A549 (cell line): ENCODE results near the gene CFAP43. TPM values are rescaled to one million over a fixed set of nuclear protein-coding genes. Genes with fewer than 3 reads are reported as not detected.
A peak's percentile ranks its signal among the peaks of the same experiment; 100 is the strongest.

Experiments used
- BCL3 ChIP-seq: fragments of >200 bp; sonication (Bioruptor Twin); formaldehyde crosslinking; IDR thresholded peaks from 3 replicates; pipeline ENCODE4 v1.6.1; 2016
- BHLHE40 ChIP-seq: IDR thresholded peaks from 2 replicates; pipeline ENCODE4 v1.6.1; 2012; ENCODE audit warnings: low read depth, low read length, inconsistent platforms
- CBX2 ChIP-seq: fragments of 200-600 bp; sonication (generic); IDR thresholded peaks from 2 replicates; pipeline ENCODE4 v1.6.1; 2016; ENCODE audit warnings: low read depth, mild to moderate bottlenecking, borderline replicate concordance
- CBX8 ChIP-seq: fragments of 200-600 bp; sonication (generic); IDR thresholded peaks from 2 replicates; pipeline ENCODE4 v1.6.1; 2016
- EHF ChIP-seq: fragments of 250-450 bp; sonication (Bioruptor Pico); IDR thresholded peaks from 2 replicates; pipeline ENCODE4 v1.5.0; 2020; ENCODE audit warnings: mild to moderate bottlenecking
- ELK1 ChIP-seq: fragments of 150-350 bp; IDR thresholded peaks from 2 replicates; pipeline ENCODE4 v1.6.1; 2014; ENCODE audit warnings: low read depth, mild to moderate bottlenecking, low read length
- EP300 ChIP-seq, 2 experiments: fragments of >200 bp; sonication (Bioruptor Twin); formaldehyde crosslinking; IDR thresholded peaks; 2 replicates in 1 of 2; 3 replicates in 1 of 2; pipeline ENCODE4 v1.6.1; 2016 to 2017
- ESRRA ChIP-seq: fragments of 150-350 bp; IDR thresholded peaks from 2 replicates; pipeline ENCODE4 v1.6.1; 2014; ENCODE audit warnings: mild to moderate bottlenecking, low read length, borderline replicate concordance
- FOSL2 ChIP-seq, 2 experiments: fragments of 450-650 bp in 1 of 2; fragments of >200 bp in 1 of 2; sonication (Bioruptor Twin) in 1 of 2; formaldehyde crosslinking; IDR thresholded peaks; 2 replicates each; pipeline versions ENCODE4 v1.5.0 to v1.6.1; 2016 to 2020; ENCODE audit warnings: mild to moderate bottlenecking in 1 of 2, moderate library complexity in 1 of 2
- FOXS1 ChIP-seq: fragments of 250-450 bp; sonication (Bioruptor Pico); IDR thresholded peaks from 2 replicates; pipeline ENCODE4 v1.5.0; 2020; ENCODE audit warnings: mild to moderate bottlenecking, moderate library complexity
- HDAC2 ChIP-seq: fragments of 200-600 bp; sonication (generic); IDR thresholded peaks from 2 replicates; pipeline ENCODE4 v1.6.1; 2016
- HEYL ChIP-seq: fragments of 250-450 bp; sonication (Bioruptor Pico); IDR thresholded peaks from 2 replicates; pipeline ENCODE4 v1.8.0; 2021; ENCODE audit warnings: mild to moderate bottlenecking, moderate library complexity
- HOXA7 ChIP-seq: fragments of 250-450 bp; sonication (Bioruptor Pico); IDR thresholded peaks from 2 replicates; pipeline ENCODE4 v1.5.0; 2020; ENCODE audit warnings: mild to moderate bottlenecking, moderate library complexity
- HOXB13 ChIP-seq: fragments of 250-450 bp; sonication (Bioruptor Pico); IDR thresholded peaks from 2 replicates; pipeline ENCODE4 v1.5.0; 2020; ENCODE audit warnings: low read depth, mild to moderate bottlenecking, moderate library complexity
- HOXB5 ChIP-seq: fragments of 250-450 bp; sonication (Bioruptor Pico); IDR thresholded peaks from 2 replicates; pipeline ENCODE4 v1.5.0; 2020; ENCODE audit warnings: mild to moderate bottlenecking, moderate library complexity
- KDM1A ChIP-seq: fragments of 200-600 bp; sonication (generic); IDR thresholded peaks from 2 replicates; pipeline ENCODE4 v1.6.1; 2016; ENCODE audit warnings: low read depth, mild to moderate bottlenecking
- MAFK ChIP-seq: fragments of 450-650 bp; IDR thresholded peaks from 2 replicates; pipeline ENCODE4 v1.6.1; 2014; ENCODE audit not compliant: partially characterized antibody
- MAZ ChIP-seq: fragments of 150-350 bp; IDR thresholded peaks from 2 replicates; pipeline ENCODE4 v1.6.1; 2014; ENCODE audit warnings: antibody characterized with exemption, low read depth, low read length, borderline replicate concordance
- NPAS2 ChIP-seq: fragments of 250-450 bp; sonication (Bioruptor Pico); IDR thresholded peaks from 2 replicates; pipeline ENCODE4 v1.8.0; 2022; ENCODE audit warnings: mild to moderate bottlenecking, moderate library complexity, borderline replicate concordance
- POLR2A ChIP-seq: IDR thresholded peaks from 2 replicates; pipeline ENCODE4 v1.6.1; 2012; ENCODE audit warnings: mild to moderate bottlenecking, low read length
- RAD21 ChIP-seq, 2 experiments: fragments of >200 bp in 1 of 2; sonication (Bioruptor Twin) in 1 of 2; formaldehyde crosslinking in 1 of 2; IDR thresholded peaks in 1 of 2; conservative IDR thresholded peaks in 1 of 2; 2 replicates in 1 of 2; 3 replicates in 1 of 2; pipeline ENCODE4 v1.6.1; 2012 to 2018; ENCODE audit warnings: inconsistent platforms in 1 of 2
- RARB ChIP-seq: fragments of 250-450 bp; sonication (Bioruptor Pico); IDR thresholded peaks from 2 replicates; pipeline ENCODE4 v1.8.0; 2021; ENCODE audit warnings: mild to moderate bottlenecking, moderate library complexity
- RNF2 ChIP-seq: fragments of 200-600 bp; sonication (generic); IDR thresholded peaks from 2 replicates; pipeline ENCODE4 v1.6.1; 2016; ENCODE audit warnings: low read depth, mild to moderate bottlenecking, antibody characterized with exemption, moderate library complexity, borderline replicate concordance
- SMC3 ChIP-seq: fragments of >200 bp; sonication (Bioruptor Twin); formaldehyde crosslinking; IDR thresholded peaks from 3 replicates; pipeline ENCODE4 v1.6.1; 2018; ENCODE audit warnings: inconsistent platforms
- SREBF2 ChIP-seq: fragments of 450-650 bp; IDR thresholded peaks from 2 replicates; pipeline ENCODE4 v1.6.1; 2014; ENCODE audit warnings: mild to moderate bottlenecking, moderate library complexity
- TFCP2L1 ChIP-seq: fragments of 250-450 bp; sonication (Bioruptor Pico); IDR thresholded peaks from 2 replicates; pipeline ENCODE4 v1.5.0; 2021; ENCODE audit warnings: mild to moderate bottlenecking
- TP53 ChIP-seq: fragments of 250-450 bp; sonication (Bioruptor Pico); IDR thresholded peaks from 2 replicates; pipeline ENCODE4 v1.5.0; 2021; ENCODE audit warnings: mild to moderate bottlenecking, moderate library complexity
- ZC3H11A ChIP-seq: fragments of 450-650 bp; IDR thresholded peaks from 2 replicates; pipeline ENCODE4 v1.6.1; 2014; ENCODE audit warnings: antibody characterized with exemption, mild to moderate bottlenecking
- ZFP36 ChIP-seq: fragments of 450-650 bp; IDR thresholded peaks from 2 replicates; pipeline ENCODE4 v1.6.1; 2014; ENCODE audit warnings: borderline replicate concordance; ENCODE audit not compliant: partially characterized antibody
- ZSCAN20 ChIP-seq: fragments of 250-450 bp; sonication (Bioruptor Pico); IDR thresholded peaks from 2 replicates; pipeline ENCODE4 v1.8.0; 2022; ENCODE audit warnings: mild to moderate bottlenecking, moderate library complexity
- polyA plus RNA-seq, 4 experiments: library from polyadenylated mRNA; depleted of rRNA in 3 of 4; stranded (reverse); fragments of >200 nt; fragmentation: RNase III in 1 of 4; extraction: RNeasy Plus Mini Kit Qiagen cat#74134 plus additional on column Dnase treatment in 1 of 4; gene quantifications; 2 replicates in 3 of 4; 3 replicates in 1 of 4; pipeline ENCODE4 v1.2.3, GENCODE V29; 2011 to 2017
- TF ChIP-seq, protein P1 (sequence below): fragments of 450-650 bp; IDR thresholded peaks from 2 replicates; pipeline ENCODE4 v1.6.1; 2014; ENCODE audit warnings: antibody characterized with exemption

The CFAP43 gene
- polyA plus RNA-seq, 2 of the 4 experiments (the other 2 are of a cell fraction): 0.31 to 0.75 TPM

GRCh38 chr10:104268713-104269645 is 36.8 kb upstream of the CFAP43 start, which contains the start of gene GSTO2 (continued):
- TF ChIP-seq, protein P1, sequence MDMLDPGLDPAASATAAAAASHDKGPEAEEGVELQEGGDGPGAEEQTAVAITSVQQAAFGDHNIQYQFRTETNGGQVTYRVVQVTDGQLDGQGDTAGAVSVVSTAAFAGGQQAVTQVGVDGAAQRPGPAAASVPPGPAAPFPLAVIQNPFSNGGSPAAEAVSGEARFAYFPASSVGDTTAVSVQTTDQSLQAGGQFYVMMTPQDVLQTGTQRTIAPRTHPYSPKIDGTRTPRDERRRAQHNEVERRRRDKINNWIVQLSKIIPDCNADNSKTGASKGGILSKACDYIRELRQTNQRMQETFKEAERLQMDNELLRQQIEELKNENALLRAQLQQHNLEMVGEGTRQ: peak; percentile 92
- TF ChIP-seq NPAS2 (CRISPR knock-in tag) (no peak), HDAC2 (no peak), MAZ (no peak), POLR2A (peak; percentile 83), HOXB5 (CRISPR knock-in tag) (peak; percentile 42; the same call in 1 of the 2 replicates), ZC3H11A (no peak), CBX2 (no peak), ESRRA (no peak), EHF (CRISPR knock-in tag) (no peak), TP53 (CRISPR knock-in tag) (peak; percentile 84), HOXB13 (0 out of 2 replicates have a peak, but pooled peaks have one; percentile 28), CBX8 (no peak), RNF2 (peak; percentile 56; the same call in 1 of the 2 replicates), KDM1A (no peak), HOXA7 (CRISPR knock-in tag) (peak; percentile 66), MAFK (no peak), ZSCAN20 (no peak), SMC3 (no peak), BCL3 (peak; percentile 75), BHLHE40 (peak; percentile 69), EP300 (IDR thresholded peaks at IDR 0.05) (no peak), FOXS1 (no peak), FOSL2 (IDR thresholded peaks at IDR 0.05) (no peak), FOSL2 (CRISPR knock-in tag; IDR thresholded peaks at IDR 0.05) (no peak), RARB (CRISPR knock-in tag) (no peak), RAD21 (conservative IDR thresholded peaks at IDR 0.05 in 1 of 2, IDR thresholded peaks at IDR 0.05 in 1 of 2) (no peak), TFCP2L1 (CRISPR knock-in tag) (no peak), ZFP36 (no peak), ELK1 (no peak), SREBF2 (no peak), HEYL (CRISPR knock-in tag) (no peak)
